ENCODE results near the gene PIGN. TPM values are rescaled to one million over a fixed set of nuclear protein-coding genes. Genes with fewer than 3 reads are reported as not detected.

PIGN gene, protein sequence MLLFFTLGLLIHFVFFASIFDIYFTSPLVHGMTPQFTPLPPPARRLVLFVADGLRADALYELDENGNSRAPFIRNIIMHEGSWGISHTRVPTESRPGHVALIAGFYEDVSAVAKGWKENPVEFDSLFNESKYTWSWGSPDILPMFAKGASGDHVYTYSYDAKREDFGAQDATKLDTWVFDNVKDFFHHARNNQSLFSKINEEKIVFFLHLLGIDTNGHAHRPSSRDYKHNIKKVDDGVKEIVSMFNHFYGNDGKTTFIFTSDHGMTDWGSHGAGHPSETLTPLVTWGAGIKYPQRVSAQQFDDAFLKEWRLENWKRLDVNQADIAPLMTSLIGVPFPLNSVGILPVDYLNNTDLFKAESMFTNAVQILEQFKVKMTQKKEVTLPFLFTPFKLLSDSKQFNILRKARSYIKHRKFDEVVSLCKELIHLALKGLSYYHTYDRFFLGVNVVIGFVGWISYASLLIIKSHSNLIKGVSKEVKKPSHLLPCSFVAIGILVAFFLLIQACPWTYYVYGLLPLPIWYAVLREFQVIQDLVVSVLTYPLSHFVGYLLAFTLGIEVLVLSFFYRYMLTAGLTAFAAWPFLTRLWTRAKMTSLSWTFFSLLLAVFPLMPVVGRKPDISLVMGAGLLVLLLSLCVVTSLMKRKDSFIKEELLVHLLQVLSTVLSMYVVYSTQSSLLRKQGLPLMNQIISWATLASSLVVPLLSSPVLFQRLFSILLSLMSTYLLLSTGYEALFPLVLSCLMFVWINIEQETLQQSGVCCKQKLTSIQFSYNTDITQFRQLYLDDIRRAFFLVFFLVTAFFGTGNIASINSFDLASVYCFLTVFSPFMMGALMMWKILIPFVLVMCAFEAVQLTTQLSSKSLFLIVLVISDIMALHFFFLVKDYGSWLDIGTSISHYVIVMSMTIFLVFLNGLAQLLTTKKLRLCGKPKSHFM
- 32.4 and 37.5 TPM in 2 replicates for total RNA-seq (2014; rRNA removed; shearing (Covaris generic))
- polyA plus RNA-seq (2014; cell fraction: nucleus; rRNA removed): 16.4 and 39.5 TPM in 2 replicates

DNA sequence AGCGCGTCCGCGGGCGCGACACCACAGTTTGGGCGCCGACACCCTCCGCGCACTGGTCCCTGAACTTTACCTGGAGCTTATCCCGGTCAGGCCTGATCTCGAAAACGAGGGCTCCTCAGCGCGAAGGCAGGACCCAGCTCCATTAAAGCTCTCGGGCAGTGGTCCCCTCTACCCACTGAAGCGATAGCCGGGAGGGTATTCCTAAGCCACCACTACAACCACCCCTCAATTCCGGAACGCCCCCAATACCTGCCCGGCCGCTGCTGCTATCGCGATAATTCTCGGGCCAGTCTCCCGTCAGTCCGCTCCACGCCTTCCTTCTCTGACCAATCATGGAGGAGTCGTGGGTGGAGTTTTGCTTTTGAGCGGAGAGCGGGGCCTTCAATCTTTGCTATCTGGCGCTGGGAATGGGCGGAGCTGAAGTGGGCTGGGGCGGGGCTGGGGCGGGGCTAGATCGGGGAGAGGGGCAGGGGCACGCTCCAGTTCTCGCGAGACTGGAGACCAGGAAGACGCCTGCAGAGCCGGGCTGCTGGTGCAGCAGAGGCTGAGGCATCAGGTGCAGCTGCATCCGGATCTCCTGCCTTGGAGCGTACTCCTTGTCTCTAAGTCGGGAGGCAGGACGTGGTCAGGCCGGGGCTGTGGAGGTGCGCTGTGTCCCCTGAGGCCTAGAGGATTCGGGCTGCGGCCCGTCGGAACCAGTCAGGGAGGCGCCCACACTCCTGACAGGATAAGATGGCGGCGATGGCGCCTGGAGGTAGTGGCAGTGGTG lies at the start of gene PIGN, which contains the start of gene RELCH:
Gene PIGN (minus strand): TSS at position 283 of the 769 bp plus-strand sequence. CDS start 25,703 bp downstream, outside the sequence.
Gene RELCH (plus strand): TSS at position 482 of the 769 bp plus-strand sequence. CDS start 251 bp downstream, at position 733.
- DNase-seq (ENCODE audit: extremely low read depth, low read depth): peak; percentile 97

DNA sequence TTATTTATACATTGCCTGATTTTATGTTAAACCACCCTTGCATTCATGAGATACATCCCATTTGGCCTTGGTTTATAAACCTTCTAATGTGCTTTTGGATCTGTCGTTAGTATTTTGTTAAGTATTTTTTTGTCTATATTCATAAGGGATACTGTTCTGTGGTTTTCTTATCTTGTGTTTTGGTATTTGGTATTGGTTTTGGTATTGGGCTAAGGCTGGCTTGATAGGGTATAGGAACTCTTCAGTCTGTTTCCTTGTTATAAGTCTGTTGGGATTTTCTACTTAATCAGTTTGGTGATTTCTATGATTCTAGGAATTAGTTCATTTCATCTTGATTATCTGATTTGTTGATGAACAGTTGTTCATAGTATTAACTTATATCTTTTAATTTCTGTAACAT lies 49.4 kb upstream of the PIGN start:
- no peak for DNase-seq (ENCODE audit: extremely low read depth, low read depth)

DNA sequence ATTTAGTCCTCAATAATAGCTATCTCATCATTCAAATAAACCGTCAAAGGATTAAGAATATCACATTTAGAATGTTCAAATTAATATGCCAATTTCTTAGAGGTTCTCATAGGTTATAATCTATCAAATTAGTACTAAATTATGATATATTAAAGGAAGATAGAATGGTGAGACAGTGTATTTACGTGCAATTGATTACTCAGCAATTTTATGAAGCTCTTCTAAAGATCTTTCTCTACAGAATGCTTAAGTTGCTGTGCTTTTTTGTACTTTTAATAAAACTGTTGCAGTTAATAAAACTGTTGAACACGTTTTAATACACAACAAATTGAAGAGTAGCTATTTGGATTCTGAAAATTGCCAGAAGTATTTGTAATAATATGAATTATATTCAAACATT lies 39.2 kb upstream of the PIGN start:
- DNase-seq (ENCODE audit: extremely low read depth, low read depth): no peak

DNA sequence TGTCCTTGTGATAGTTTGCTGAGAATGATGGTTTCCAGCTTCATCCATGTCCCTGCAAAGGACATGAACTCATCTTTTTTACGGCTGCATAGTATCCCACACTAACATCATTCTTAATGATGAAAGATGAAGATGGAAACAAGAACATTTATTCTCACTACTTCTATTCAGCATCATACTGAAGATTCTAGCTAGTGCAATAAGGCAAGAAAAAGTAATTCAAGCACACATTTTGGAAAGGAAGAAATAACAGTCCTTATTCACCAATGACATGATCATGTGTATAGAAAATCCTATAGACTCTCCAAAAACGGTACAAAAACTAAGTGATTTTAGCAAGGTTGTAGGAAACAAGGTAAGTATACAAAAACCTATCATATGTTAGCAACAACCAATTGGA lies 37.4 kb upstream of the PIGN start:
- DNase-seq (ENCODE audit: extremely low read depth, low read depth): no peak

DNA sequence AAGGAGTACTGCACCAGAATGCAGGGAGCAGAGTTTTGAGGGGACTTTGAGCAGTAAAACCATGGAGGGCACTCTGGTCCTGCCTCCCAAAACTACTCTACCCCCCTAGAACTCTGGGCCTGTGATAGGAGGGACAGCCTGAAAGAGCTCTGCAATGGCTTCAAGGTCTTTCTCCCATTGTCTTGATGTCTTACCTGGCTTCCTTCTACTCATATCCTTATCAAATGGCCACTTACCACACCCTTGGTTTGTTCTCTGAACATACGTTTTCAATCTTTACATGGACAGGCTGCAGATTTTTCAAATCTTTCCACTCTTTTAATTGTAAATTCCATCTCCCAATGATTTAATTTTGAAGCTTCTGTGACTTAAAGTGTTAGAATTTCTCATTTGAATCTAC lies 27.9 kb upstream of the PIGN start:
- DNase-seq (ENCODE audit: extremely low read depth, low read depth): no peak

DNA sequence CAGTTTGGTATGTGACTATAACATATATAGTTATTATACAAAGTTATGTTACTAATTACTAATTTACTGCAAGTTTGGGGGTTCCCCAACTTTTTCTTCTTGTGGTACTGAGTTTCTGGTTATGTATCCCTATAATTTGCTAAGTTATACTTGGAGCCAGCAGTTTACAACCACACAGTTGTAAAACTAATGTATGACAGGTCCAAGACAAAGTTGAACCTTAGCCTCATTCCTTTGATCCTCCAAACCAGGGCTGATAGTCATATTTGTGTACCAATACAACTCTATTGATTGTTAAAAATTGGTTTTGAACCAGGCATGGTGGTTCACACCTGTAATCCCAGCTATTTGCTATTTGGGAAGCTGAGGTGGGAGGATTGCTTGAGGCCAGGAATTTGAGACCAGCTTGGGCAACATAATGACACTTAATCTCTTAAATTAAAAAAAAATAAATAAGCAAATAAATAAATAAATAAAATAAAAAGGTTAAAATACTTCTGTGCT lies 24.5 kb upstream of the PIGN start:
- no peak for DNase-seq (ENCODE audit: extremely low read depth, low read depth)

DNA sequence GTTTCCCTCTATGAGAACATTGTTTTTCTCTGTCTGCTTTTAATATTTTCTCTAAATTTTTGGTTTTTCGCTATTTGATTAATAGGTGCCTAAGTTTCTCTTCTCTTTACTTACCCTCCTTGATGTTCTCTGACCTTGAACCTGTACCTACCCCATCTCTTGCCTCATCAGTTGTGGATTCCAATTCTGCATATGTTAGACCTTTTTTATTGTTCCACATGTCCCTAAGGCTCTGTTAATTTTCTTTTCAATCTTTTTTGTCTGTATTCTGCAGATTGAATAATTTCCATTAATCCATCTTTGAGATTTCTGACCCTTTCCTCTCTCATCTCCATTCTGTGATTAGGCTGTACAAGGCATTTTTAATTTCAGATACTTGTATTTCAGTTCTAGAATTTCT lies 23.3 kb upstream of the PIGN start:
- no peak for DNase-seq (ENCODE audit: extremely low read depth, low read depth)

DNA sequence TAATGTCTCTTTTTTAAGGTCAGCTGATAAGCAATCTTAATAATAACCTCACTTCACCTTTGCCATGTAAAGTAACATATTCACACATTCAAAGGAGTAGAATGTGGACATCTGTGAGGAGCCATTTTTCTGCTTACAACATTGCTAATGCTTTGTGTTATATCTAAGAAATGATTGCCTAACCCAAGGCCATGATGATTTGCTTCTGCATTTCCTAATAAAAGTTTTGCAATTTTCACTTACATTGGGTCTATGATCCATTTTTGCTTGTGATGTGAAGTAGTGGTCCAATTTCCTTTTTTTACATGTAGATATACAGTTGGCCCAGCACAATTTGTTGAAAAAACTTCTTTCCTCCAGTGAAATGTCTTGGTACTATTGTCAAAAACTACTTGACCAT lies 22.2 kb upstream of the PIGN start:
- DNase-seq (ENCODE audit: extremely low read depth, low read depth): no peak

DNA sequence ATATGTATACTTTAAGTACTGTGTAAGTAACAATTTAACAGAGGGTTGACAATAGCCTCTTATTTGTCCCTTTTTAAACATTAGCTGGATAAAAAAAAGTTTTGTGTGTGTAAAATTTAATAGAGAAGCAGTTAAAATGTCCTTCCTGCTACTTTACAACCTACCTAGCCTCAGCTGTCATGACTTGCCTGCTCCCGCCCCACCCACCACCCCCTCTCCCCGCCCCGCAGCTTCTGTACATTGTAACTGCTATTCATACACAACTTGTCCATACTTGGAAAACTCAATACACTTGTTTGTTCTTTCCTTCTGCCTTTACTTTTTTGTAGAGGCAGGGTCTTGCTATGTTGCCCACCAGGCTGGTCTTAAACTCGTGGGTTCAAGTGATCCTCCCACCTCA lies 19.7 kb upstream of the PIGN start:
- DNase-seq (ENCODE audit: extremely low read depth, low read depth): no peak

DNA sequence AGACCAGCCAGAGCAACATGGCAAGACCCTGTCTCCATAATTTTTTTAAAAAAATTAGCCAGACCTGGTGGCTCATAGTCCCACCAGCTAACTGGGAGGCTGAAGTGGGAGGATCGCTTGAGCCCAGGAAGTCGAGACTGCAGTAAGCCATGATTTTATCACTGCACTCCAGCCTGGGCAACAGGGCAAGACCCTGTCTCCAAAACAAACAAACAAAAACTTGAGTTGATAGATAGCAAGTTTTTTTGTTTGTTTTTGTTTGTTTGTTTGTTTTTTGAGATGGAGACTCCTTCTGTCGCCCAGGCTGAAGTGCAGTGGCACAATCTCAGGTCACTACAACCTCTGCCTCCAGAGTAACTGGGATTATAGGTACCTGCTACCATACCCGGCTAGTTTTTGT lies 19.0 kb upstream of the PIGN start:
- DNase-seq (ENCODE audit: extremely low read depth, low read depth): no peak

DNA sequence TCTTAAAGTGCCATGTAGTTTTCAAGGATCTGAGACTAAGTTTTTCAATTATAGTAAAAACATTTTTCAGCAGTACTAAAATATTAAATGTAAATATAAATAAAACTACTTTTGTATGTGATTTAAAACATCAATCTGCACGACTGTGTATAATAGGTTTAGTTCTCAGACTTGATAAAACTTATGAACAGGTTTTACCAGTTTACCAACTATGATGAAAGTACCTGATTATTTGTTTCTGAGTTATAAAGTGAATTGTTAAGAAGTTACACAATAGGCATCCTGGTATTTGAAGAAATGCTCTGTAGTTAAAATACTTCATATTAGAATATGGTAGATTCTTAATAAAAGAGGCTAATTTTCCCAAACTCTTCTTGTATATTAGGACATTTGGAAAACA lies 15.0 kb upstream of the PIGN start:
- DNase-seq (ENCODE audit: extremely low read depth, low read depth): no peak

DNA sequence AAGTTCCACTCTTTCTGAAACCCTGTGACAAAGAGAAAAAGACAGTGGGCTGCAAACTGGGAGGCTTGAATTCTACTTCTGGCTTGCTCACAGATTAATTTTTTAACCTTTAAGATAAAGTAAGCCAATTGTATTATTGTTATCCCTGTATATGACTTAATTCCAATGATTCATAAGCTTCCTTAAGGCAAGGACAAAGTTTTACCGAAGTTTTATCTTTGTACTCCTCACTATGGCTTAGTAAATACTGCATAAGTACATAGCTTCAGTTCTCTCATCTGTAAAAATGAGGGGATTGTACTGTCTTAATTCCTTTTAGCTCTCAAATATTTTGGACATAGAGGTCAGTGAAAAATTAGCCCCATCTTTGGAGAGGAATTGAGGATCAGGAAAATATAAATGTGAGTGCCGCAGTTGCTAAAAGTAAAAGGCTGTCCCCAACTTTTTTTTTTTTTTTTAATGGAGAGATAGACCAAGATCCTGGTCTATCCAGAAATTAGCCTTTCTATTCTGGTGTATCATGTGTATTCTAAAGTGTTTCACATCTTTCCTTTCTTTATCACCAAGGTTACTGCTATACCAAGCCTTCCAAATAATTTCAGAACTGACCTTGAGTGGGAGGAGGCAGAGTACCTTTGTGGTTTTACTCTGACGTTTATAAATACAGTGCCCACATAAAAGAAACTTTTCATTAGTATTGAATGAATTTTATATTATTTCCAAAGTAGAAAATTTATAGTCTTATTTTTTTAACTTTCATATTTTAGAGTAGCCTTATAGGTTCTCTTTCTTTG lies 13.5 kb upstream of the PIGN start:
- no peak for DNase-seq (ENCODE audit: extremely low read depth, low read depth)

DNA sequence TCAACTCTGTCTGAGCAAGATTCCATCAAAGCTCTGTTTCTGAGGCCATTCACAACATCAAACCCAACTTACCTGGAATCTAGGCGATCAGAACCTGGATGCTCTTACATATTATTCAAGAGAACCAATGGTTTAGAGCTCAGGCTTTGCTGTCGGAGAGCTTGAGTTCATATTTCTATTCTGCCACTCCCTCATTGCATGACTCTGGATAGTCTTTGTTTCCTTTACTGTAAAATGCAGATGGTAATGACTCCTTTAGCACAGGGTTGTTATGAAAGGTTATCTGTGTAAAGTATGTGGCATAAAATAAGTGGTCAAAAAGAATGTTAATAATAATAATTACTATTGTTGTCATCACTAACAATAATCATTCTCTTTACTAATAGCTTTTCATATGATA lies 12.8 kb upstream of the PIGN start:
- DNase-seq (ENCODE audit: extremely low read depth, low read depth): no peak

DNA sequence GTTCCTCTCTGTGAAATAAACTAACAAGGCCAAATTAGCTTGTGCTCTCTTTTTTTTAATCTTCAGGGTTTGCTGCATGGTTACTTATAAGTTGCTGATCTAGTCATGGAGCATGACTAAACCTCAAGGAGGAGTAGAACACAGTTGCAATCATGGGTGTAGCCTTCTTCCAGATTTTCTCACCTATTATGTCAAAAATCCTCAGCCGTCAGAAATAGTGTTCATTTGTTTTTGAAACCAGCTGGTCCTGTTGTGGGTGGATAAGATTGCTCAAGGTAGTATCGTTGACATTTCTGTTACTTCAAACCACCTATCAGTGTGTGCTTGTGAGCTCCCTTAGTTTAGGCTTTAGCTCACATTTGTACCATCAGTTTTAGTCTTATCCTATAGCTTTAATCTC lies 11.4 kb upstream of the PIGN start:
- no peak for DNase-seq (ENCODE audit: extremely low read depth, low read depth)

DNA sequence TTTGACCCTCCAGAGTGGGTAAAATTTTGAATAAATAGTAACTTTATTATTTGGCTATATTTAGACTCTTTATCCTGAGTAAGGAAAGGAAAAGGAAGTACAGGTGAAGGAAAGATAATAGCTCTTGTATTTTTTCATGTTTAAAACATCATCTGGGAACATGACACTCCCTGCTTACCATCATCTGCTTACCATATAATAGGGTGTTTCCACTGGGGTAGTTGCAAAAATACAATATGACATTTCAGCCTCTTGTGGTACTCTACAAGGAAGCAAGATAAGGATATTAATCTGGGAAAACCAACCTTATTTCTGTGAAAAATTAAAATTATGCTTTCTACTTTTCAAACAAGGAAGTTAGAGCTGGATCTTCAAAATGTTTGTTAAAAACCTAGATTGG lies 10.1 kb upstream of the PIGN start:
- DNase-seq (ENCODE audit: extremely low read depth, low read depth): no peak

DNA sequence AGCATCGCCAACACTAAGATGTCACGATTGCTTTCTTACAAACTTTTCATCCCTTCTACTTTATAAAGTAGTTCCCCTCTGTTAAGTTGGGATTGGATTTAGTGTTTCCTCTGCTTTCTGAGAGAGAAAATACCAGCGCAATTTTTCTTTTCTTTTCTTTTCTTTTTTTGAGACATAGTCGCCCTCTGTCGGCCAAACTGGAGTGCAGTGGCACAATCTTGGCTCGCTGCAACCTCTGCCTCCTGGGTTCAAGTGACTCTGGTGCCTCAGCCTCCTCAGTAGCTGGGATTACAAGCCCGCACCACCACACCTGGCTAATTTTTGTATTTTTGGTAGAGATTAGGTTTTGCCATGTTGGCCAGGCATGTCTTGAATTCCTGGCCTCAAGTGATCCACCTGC lies 9.2 kb upstream of the PIGN start:
- no peak for DNase-seq (ENCODE audit: extremely low read depth, low read depth)

DNA sequence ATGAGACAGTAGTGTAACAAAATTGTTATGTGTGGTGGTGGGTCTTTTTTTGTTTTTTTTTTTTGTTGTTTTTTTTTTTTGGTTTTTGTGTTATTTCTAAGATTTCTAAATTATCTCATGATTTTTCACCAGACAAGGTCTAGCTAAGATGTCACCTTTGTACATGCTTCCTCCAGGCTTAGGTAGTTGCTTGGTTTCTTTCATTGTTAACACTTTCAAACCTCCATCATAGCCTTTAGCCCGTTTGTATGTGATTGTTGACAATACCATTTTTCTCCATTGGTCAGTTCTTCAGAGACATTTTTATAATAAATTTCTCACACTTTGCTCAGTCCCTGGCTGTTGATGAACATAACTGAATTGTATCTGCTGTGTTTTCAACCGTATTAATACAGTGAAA lies 2.4 kb upstream of the PIGN start:
- no peak for DNase-seq (ENCODE audit: extremely low read depth, low read depth)

DNA sequence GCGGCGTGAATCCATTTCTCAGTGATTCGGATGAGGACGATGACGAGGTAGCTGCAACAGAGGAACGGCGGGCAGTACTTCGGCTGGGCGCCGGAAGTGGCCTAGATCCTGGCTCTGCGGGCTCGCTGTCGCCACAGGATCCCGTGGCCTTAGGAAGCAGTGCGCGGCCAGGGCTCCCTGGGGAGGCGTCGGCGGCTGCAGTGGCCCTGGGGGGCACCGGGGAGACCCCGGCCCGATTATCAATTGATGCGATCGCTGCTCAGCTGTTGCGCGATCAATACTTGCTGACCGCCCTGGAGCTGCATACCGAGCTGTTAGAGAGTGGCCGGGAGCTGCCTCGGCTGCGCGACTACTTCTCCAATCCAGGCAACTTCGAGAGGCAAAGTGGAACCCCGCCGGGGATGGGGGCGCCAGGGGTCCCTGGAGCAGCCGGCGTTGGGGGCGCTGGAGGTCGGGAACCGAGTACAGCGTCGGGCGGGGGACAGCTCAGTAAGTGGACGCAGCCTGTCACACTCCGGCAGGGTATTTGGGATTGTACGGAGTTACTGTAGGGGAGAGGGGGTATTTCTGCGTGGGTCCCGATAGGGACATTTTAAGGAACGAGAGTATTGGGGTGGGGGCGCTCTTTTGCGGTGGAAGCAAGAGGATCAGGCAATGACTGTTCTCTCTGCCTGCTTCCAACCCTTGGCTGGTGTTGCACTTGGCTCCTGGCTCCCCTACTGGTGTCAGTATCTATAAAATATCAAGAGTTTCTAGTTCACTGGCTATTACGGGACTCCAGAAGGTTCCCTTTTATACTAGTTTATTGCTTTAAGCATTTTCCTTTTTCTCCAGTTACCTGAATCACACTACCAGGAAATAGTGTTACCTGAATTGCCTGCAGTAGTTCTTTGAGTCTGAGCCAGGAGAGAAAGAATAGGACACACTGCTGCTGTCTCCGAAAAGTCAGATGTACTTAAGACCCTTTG lies 971 bp upstream of the PIGN start:
- no peak for DNase-seq (ENCODE audit: extremely low read depth, low read depth)

DNA sequence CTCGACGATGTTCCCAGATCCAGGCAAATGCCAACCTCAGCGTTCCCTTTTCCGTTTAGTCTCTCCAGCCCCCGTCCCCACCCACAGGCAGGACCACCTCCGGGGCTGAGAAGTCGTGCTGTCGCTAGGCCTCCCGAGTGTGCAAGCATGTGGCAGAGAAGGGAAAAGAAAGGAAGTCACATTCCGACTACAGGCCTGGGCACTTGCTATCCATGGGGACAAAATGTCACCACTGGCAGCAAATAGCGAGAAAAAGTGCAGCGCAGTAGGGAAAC lies 420 bp downstream of the PIGN start:
- peak; percentile 20 for DNase-seq (ENCODE audit: extremely low read depth, low read depth)

All from NCI-H460 (cell line).